HFFc6 (cell line): Measurements from ENCODE around the gene ASPM. TPM values are rescaled to one million over a fixed set of nuclear protein-coding genes. Genes with fewer than 3 reads are reported as not detected.

Experiments
- DNase-seq: peaks from one replicate; pipeline ENCODE4 v3.0.0-alpha.2; 2018
- H3K27ac Mint-ChIP-seq: 2 replicates; pipeline ENCODE4 v1.8.0; 2020; ENCODE audit warnings: mild to moderate bottlenecking, mixed read lengths
- H3K27me3 Mint-ChIP-seq: 2 replicates; pipeline ENCODE4 v1.8.0; 2021; ENCODE audit warnings: mild to moderate bottlenecking, moderate library complexity, mixed read lengths; ENCODE audit not compliant: insufficient read depth
- H3K36me3 Mint-ChIP-seq: 2 replicates; pipeline ENCODE4 v1.8.0; 2021; ENCODE audit warnings: low read depth, mixed read lengths
- H3K4me1 Mint-ChIP-seq: 2 replicates; pipeline ENCODE4 v1.8.0; 2020; ENCODE audit warnings: low read depth, mixed read lengths
- H3K4me3 Mint-ChIP-seq: 2 replicates; pipeline ENCODE4 v1.8.0; 2020; ENCODE audit warnings: mild to moderate bottlenecking, moderate library complexity, mixed read lengths
- H3K9me3 Mint-ChIP-seq: 2 replicates; pipeline ENCODE4 v1.8.0; 2020; ENCODE audit warnings: mild to moderate bottlenecking, mixed read lengths
- total RNA-seq, 6 experiments: library from RNA; stranded (reverse); fragmentation: NEBNext Ultra II Directional; extraction: Animal tissue kit (Norgen Biotek cat#: 25700); gene quantifications; 2 replicates in 1 of 6; 3 replicates in 5 of 6; pipeline ENCODE4 v1.2.3, GENCODE V29; 2021
- TF ChIP-seq, protein P1 (sequence below): fragments of 200-600 bp; sonication (generic); IDR thresholded peaks from 2 replicates; pipeline ENCODE4 v1.5.0; 2021; ENCODE audit warnings: antibody characterized with exemption, mild to moderate bottlenecking

ASPM gene
- total RNA-seq, 6 experiments from 2014 or later = 20.3 to 46.8 (median 42.0) TPM

DNA sequence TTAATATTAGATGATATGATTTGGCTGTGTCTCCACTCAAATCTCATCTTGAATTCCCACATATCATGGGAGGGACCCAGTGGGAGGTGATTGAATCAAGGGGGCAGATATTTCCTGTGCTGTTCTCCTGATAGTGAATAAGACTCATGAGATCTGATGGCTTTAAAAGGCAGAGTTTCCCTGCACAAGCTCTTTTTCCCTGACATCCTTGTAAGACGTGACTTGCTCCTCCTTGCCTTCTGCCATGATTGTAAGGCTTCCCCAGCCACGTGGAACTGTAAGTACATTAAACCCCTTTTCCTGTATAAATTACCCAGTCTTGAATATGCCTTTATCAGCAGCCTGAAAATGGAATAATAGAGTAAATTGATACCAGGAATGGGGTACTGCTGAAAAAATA, 66.1 kb downstream of the ASPM start:
- TF ChIP-seq, protein P1, sequence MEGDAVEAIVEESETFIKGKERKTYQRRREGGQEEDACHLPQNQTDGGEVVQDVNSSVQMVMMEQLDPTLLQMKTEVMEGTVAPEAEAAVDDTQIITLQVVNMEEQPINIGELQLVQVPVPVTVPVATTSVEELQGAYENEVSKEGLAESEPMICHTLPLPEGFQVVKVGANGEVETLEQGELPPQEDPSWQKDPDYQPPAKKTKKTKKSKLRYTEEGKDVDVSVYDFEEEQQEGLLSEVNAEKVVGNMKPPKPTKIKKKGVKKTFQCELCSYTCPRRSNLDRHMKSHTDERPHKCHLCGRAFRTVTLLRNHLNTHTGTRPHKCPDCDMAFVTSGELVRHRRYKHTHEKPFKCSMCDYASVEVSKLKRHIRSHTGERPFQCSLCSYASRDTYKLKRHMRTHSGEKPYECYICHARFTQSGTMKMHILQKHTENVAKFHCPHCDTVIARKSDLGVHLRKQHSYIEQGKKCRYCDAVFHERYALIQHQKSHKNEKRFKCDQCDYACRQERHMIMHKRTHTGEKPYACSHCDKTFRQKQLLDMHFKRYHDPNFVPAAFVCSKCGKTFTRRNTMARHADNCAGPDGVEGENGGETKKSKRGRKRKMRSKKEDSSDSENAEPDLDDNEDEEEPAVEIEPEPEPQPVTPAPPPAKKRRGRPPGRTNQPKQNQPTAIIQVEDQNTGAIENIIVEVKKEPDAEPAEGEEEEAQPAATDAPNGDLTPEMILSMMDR = no peak
- Mint-ChIP-seq H3K4me3 (no peak overlapping the region), H3K9me3 (peaks cover 28% of the 10 kb centered on the region), H3K27ac (no peak overlapping the region), H3K4me1 (no peaks in the 10 kb centered on the region), H3K27me3 (no peaks in the 10 kb centered on the region), H3K36me3 (peaks cover 51% of the 10 kb centered on the region)
- no peak for DNase-seq

DNA sequence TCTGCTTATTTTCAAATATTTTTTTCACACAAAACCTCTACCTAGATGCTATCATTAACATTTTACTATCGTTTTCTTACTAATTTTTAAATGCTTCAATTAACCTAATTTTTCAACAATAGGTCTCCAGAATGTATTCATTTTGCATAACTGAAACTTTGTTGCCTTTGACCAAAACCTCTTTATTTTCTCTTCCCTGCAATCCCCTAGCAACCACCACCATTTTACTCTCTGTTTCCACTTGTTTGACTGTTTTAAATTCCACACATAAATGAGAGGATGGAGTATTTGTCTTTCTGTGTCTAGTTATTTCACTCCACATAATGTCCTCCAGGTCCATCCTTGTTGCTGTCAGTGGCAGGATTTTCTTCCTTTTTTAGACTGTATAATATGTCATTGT, 69.9 kb downstream of the ASPM start:
- Mint-ChIP-seq H3K36me3 (peaks cover 16% of the 10 kb centered on the region), H3K4me3 (no peak overlapping the region), H3K4me1 (no peaks in the 10 kb centered on the region), H3K27ac (no peak overlapping the region), H3K27me3 (no peaks in the 10 kb centered on the region), H3K9me3 (peaks cover 17% of the 10 kb centered on the region)
- no peak for DNase-seq
- TF ChIP-seq, protein P1 = no peak

DNA sequence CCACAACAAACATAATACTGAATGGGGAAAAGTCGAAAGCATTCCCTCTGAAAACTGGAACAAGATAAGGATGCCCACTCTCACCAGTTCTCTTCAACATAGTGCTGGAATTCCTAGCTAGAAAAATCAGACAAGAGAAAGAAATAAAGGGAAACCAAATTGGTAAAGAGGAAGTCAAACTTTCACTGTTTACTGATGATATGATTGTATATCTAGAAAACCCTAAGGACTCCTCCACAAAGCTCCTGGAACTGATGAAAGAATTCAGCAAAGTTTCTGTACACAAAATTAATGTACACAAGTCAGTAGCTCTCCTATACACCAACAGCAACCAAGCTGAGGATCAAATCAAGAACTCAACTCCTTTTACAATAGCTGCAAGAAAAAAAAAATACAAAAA, 72.5 kb downstream of the ASPM start:
- DNase-seq = no peak
- H3K36me3 Mint-ChIP-seq = peaks cover 3% of the 10 kb centered on the region; the same call in 1 of the 2 replicates
- TF ChIP-seq, protein P1 = no peak
- no peaks in the 10 kb centered on the region; the same call in 1 of the 2 replicates for H3K27me3 Mint-ChIP-seq
- H3K9me3 Mint-ChIP-seq = peaks cover 3% of the 10 kb centered on the region; the same call in 1 of the 2 replicates
- no peak overlapping the region for H3K27ac Mint-ChIP-seq
- H3K4me1 Mint-ChIP-seq = no peaks in the 10 kb centered on the region
- H3K4me3 Mint-ChIP-seq = no peak overlapping the region

DNA sequence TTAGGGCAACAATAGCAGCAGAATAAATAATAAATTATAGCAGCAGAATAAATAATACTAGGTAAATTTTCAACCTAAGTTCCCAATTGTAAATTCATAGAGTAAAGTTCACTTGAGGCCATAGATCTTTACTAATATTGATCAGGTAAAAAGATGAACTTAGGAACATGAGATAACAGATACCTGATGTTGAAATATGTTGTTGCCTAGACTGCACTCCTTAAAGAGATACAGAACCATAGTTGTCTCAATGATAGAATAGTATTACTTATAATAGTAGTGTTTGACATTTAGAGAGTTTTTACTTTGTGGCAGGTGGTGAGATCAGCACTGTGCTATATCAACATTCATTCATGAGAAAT, 79.0 kb downstream of the ASPM start:
- no peak overlapping the region for H3K27ac Mint-ChIP-seq
- peaks cover 5% of the 10 kb centered on the region; the same call in 1 of the 2 replicates for H3K36me3 Mint-ChIP-seq
- DNase-seq = no peak
- H3K4me3 Mint-ChIP-seq = no peak overlapping the region
- H3K9me3 Mint-ChIP-seq = peaks cover 4% of the 10 kb centered on the region; the same call in 1 of the 2 replicates
- peaks cover 2% of the 10 kb centered on the region; the same call in 1 of the 2 replicates for H3K27me3 Mint-ChIP-seq
- H3K4me1 Mint-ChIP-seq = peaks cover 12% of the 10 kb centered on the region; the same call in 1 of the 2 replicates
- TF ChIP-seq, protein P1 = no peak

- Mint-ChIP-seq H3K27me3 (peaks cover 2% of the 10 kb centered on the region; the same call in 1 of the 2 replicates), H3K36me3 (peaks cover 5% of the 10 kb centered on the region; the same call in 1 of the 2 replicates), H3K4me3 (no peak within 1 kb of the TSS), H3K4me1 (peaks cover 12% of the 10 kb centered on the region; the same call in 1 of the 2 replicates), H3K27ac (no peak within 1 kb of the TSS), H3K9me3 (peaks cover 4% of the 10 kb centered on the region; the same call in 1 of the 2 replicates)
- DNase-seq = no peak
- TF ChIP-seq, protein P1 = no peak
Measured at GRCh38 chr1:197066719-197067456, 79.6 kb downstream of the ASPM start, which contains the start of gene F13B. Gene F13B, minus strand, starts transcription at chr1:197067260. Its CDS starts 37 bp downstream, at chr1:197067223.
